ENCODE data around the gene ASB2.

- TF ChIP-seq, protein P1, sequence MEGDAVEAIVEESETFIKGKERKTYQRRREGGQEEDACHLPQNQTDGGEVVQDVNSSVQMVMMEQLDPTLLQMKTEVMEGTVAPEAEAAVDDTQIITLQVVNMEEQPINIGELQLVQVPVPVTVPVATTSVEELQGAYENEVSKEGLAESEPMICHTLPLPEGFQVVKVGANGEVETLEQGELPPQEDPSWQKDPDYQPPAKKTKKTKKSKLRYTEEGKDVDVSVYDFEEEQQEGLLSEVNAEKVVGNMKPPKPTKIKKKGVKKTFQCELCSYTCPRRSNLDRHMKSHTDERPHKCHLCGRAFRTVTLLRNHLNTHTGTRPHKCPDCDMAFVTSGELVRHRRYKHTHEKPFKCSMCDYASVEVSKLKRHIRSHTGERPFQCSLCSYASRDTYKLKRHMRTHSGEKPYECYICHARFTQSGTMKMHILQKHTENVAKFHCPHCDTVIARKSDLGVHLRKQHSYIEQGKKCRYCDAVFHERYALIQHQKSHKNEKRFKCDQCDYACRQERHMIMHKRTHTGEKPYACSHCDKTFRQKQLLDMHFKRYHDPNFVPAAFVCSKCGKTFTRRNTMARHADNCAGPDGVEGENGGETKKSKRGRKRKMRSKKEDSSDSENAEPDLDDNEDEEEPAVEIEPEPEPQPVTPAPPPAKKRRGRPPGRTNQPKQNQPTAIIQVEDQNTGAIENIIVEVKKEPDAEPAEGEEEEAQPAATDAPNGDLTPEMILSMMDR (IDR thresholded peaks at IDR 0.05) = no peak
- TF ChIP-seq EP300 (IDR thresholded peaks at IDR 0.05; ENCODE audit: borderline replicate concordance in 1 of 2, low read depth in 1 of 2, low read length in 1 of 2) (no peak), JUND (IDR thresholded peaks at IDR 0.05) (no peak), POLR2AphosphoS5 (IDR thresholded peaks at IDR 0.05; ENCODE audit: low read depth, low read length) (no peak), RAD21 (IDR thresholded peaks at IDR 0.05; ENCODE audit: low read length) (no peak), YY1 (IDR thresholded peaks at IDR 0.05; ENCODE audit: low read depth) (no peak), MEF2A (IDR thresholded peaks at IDR 0.05; ENCODE audit: borderline replicate concordance, low read depth) (no peak), RFX5 (IDR thresholded peaks at IDR 0.05; ENCODE audit: low read length) (no peak), TAF1 (IDR thresholded peaks at IDR 0.05; ENCODE audit: borderline replicate concordance, low read depth, low read length) (no peak), NFIC (IDR thresholded peaks at IDR 0.05; ENCODE audit: borderline replicate concordance) (no peak)
- TF ChIP-seq, protein P2, sequence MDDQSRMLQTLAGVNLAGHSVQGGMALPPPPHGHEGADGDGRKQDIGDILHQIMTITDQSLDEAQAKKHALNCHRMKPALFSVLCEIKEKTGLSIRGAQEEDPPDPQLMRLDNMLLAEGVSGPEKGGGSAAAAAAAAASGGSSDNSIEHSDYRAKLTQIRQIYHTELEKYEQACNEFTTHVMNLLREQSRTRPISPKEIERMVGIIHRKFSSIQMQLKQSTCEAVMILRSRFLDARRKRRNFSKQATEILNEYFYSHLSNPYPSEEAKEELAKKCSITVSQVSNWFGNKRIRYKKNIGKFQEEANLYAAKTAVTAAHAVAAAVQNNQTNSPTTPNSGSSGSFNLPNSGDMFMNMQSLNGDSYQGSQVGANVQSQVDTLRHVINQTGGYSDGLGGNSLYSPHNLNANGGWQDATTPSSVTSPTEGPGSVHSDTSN (IDR thresholded peaks at IDR 0.05) = no peak
- TF ChIP-seq, protein P3, sequence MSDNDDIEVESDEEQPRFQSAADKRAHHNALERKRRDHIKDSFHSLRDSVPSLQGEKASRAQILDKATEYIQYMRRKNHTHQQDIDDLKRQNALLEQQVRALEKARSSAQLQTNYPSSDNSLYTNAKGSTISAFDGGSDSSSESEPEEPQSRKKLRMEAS (IDR thresholded peaks at IDR 0.05; ENCODE audit: low read depth) = no peak
- TF ChIP-seq, protein P4, sequence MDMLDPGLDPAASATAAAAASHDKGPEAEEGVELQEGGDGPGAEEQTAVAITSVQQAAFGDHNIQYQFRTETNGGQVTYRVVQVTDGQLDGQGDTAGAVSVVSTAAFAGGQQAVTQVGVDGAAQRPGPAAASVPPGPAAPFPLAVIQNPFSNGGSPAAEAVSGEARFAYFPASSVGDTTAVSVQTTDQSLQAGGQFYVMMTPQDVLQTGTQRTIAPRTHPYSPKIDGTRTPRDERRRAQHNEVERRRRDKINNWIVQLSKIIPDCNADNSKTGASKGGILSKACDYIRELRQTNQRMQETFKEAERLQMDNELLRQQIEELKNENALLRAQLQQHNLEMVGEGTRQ (IDR thresholded peaks at IDR 0.05; ENCODE audit: borderline replicate concordance, low read depth, low read length) = no peak
Observed at GRCh38 chr14:93987815-93988476, 11.6 kb upstream of the ASB2 start.

Measured in SK-N-SH (cell line).